GM21737 (cell line): ENCODE measurements around the gene CD34.
"Not testable (repeated sequence)": the region's sequence is repeated elsewhere in the genome, so short reads cannot be mapped to it uniquely, and the experiment has no call there.

ENCODE experiments used
- ATAC-seq: cut with Tn5 transposase; IDR thresholded peaks from one replicate; pipeline ENCODE4 v1.9.1; 2021; ENCODE audit warnings: mild to moderate bottlenecking, moderate library complexity; ENCODE audit not compliant: unreplicated experiment

The CD34 gene

GRCh38 chr1:207877914-207878313, 33.0 kb downstream of the CD34 start:
- ATAC-seq: not testable (repeated sequence)

DNA sequence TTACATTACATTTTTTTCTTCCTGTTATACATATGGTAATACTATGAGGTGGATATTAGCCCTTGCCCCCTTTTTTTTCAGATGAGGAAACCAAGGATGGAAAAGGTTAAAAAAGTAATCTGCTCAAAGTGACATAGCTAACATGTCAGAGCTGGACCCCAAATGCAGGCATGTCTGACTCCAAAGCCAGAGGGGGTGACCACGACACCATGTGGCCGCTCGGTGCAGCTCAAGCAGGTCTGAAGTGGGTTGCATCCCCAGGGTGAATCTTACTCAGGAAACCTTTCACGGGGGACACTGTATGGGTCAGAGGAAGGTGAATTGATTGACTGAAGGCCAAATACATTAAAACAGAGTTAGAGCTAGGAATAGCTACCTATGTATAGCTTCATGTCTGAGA, 34.8 kb downstream of the CD34 start:
- ATAC-seq: no peak

- ATAC-seq: no peak
Measured at GRCh38 chr1:207875532-207875931, 35.4 kb downstream of the CD34 start.

- ATAC-seq: no peak
Measured at GRCh38 chr1:207873055-207873890, 37.7 kb downstream of the CD34 start.

DNA sequence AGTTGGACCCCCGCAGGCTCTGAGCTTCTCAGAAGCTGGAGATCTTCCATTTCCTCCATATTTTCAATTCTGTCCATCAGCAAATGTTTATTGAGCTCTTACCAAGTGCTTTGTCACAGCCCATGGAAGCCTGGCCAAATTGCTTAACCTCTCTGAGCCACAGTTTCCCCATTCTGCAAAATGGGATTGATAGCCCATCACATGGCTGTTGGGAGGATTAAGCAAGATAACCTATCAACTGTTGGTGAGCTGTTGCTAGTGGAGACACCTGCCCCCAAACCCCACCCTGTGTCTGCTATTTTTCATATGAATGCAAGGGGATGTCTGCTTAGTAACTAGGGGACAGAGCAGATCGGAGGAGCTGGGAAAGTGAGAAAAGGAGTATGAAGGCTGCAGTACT, 38.3 kb downstream of the CD34 start:
- no peak for ATAC-seq

DNA sequence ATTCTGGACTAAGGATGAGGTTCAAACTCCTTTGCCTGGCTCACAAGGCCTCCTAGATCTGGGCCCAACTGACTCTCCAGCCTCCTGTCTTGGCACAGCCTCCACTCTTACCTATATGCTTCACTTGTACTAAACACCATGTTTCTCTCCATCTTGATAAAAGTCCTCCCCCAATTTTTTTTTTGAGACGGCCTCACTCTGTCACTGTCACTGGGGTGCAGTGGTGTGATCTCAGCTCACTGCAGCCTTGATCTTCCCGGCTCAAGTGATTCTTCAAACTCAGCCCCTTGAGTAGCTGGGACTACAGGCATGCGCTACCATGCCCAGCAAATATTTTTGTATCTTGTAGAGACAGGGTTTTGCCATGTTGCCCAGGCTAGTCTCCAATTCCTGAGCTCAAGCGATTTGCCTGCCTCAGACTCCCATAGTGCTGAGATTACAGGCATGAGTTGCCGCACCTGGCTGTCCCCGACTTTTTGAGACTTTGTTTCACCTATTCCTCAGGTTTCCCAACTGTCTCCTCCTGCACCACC, 39.7 kb downstream of the CD34 start:
- no peak for ATAC-seq

DNA sequence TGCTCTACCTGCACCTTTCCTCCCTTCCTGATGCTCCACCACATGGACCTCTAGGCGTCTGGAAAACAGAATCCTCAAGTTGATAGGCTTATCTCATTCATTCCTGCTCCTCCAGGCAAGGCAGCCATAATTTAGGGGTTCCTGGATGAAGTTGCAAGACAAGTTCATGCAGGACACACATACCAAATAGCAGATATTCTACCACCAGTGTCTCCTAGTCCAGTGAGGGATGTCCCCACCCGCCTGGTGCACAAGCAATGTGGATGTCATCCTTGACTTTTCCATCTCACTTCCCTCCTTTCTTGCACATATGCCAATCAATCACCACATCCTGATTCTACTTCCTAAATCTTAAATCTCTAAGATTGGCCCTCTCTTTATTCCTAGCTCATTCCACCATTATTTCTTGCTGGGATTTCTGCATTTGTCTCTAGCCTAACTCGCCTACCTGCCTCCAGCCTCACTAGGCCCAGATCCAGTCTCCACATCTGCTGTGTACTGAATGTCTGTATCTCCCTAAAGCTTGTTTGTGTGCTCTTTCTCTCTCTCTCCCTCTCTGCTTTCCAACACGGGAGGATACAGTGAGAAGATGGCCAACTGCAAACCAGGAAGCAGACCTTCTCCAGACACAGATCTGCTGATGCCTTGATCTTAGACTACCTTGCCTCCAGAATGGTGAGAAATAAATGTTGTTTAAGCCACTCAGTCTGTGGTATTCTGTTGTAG, 40.5 kb downstream of the CD34 start:
- ATAC-seq: no peak

GRCh38 chr1:207869859-207870258, 41.1 kb downstream of the CD34 start:
- no peak for ATAC-seq

- ATAC-seq: peak; percentile 61
Measured at GRCh38 chr1:207868774-207869721, 41.9 kb downstream of the CD34 start.

GRCh38 chr1:207868251-207868773, 42.6 kb downstream of the CD34 start:
- no peak for ATAC-seq

DNA sequence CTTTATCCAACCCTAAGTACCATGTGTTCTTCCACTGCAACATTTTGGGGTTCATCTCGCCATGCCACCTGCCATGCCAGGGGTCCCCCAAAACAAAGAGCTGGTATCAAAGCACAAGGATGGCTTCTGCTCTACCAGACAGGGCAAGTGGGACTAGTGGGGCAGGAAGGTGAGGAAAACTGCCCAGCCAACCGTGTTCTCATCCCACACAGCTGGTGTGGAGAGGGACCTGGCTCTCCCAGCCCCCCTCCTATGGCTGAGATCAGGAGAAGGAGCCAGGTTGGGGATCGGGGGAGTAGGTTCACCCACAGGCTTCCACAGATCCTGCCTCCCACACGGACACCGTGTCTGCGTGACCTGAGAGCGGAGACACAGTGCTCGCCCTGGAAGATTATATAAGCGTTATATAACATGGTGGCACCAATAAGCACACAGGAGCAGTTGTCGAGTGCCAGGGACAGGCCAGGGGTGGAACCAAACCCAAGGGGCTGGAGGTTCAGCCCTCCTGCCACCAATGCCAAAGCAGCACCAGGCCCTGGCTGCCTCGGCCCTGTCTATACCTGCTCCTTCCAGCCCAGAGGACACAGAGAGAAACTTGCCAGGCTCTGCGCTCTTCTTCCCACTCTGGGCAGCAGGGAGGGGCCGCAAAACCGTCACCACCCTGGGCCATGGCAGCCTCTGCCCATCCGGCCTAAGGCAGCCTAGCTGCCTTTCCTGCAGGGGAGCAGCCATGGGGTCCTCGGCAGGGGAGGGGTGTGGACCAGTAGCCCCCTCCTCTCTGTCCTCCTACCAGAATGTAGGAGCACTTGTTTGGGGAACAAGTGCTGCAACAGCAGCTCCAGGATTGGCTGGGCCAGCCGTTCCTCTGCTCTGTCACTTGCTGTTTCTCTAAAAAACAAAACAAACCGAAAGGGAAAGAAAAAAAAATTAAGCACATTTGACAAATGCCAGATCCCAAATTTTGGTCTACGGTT, 43.5 kb downstream of the CD34 start:
- no peak for ATAC-seq

- ATAC-seq: no peak
Measured at GRCh38 chr1:207866471-207867135, 44.3 kb downstream of the CD34 start.

DNA sequence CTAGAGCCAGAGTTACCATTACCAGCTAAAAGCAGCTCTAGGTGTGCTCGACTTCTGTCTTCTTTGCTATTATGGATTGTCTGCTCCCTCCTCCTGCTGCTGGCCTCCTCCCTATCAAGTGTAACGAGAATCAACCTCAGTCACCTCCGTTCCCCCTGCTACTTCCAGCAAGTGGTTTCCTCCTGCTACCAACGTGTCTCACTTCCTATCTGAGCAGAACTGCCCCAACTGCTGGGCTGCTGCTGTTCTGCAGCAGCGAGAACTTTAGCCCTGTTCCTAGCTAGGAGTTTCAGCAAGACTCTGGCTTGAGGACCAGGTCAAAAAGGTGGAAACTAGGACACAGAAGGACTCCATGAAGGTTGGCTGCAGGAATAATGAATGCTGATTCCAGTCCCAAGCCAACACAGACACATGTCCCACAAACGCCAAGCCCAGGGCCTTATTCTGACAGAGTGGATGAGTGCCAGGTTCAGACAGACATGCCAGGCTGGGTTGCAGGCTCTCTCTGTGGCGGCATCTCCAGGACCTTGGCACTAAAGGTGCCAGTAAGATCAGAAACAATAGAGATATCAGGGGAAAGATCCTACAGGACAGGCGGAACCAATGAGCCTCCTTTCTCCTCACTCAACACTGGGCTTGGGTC, 46.9 kb downstream of the CD34 start:
- peak; percentile 63 for ATAC-seq

DNA sequence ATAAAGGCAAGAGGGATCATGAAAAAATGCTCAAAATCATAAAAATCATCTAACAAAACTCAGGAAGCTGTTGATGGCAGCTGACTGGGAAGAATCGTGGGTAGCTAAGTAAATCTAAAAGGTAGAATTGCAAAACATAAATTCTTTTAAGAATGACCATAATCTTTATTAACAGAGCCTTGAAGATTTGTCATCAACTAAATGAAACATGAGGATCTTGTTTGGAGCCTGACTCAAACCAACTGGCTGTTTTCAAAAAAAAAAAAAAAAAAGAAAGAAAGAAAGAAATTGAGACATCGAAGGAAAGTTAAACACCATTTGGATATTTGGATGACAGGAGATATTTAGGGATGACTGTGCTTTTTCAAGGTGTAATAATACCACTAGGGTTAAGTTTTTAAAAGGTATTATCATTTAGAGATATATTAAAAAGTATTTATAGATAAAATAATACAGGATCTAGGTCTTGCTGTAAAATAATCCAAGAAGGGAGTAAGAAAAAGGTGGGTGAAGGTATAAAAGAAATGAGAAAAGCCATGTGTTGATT, 48.6 kb downstream of the CD34 start:
- no peak for ATAC-seq

- no peak for ATAC-seq
Measured at GRCh38 chr1:207861442-207862177, 49.3 kb downstream of the CD34 start.

GRCh38 chr1:207860531-207860930, 50.4 kb downstream of the CD34 start:
- no peak for ATAC-seq

- no peak for ATAC-seq
Measured at GRCh38 chr1:207858806-207859205, 52.1 kb downstream of the CD34 start.
